ENCODE measurements around the gene S100A1. TPM values are rescaled to one million over a fixed set of nuclear protein-coding genes. Genes with fewer than 3 reads are reported as not detected.

The S100A1 gene
- total RNA-seq, 1 donor from 2014 or later: 1.3 TPM

GRCh38 chr1:153679337-153680119 is 51.3 kb downstream of the S100A1 start:
- peak; percentile 13 for TF ChIP-seq CTCF (IDR thresholded peaks at IDR 0.05; ENCODE audit: insufficient read depth, low read length, poor library complexity, severe bottlenecking)
- Histone ChIP-seq H3K4me3 (ENCODE audit: low read depth, low read length) (peak overlapping the region; percentile 52), H3K27me3 (ENCODE audit: control insufficient read depth, insufficient read depth, low read length) (peaks cover 32% of the 10 kb centered on the region), H3K36me3 (ENCODE audit: control insufficient read depth, insufficient read depth, low read length) (no peaks in the 10 kb centered on the region)
- no peak for DNase-seq (ENCODE audit: low read depth)

- TF ChIP-seq CTCF (IDR thresholded peaks at IDR 0.05; ENCODE audit: insufficient read depth, low read length, poor library complexity, severe bottlenecking): no peak
- Histone ChIP-seq H3K36me3 (ENCODE audit: control insufficient read depth, insufficient read depth, low read length) (no peaks in the 10 kb centered on the region), H3K4me3 (ENCODE audit: low read depth, low read length) (peak overlapping the region; percentile 52), H3K27me3 (ENCODE audit: control insufficient read depth, insufficient read depth, low read length) (peaks cover 32% of the 10 kb centered on the region)
- DNase-seq (ENCODE audit: low read depth): no peak
Measured at GRCh38 chr1:153680120-153680403, 51.8 kb downstream of the S100A1 start.

Other genes starting within 250 kb of the S100A1 start
- not detected in 2 replicates for gene S100A8, start 237.4 kb upstream of the S100A1 start, total RNA-seq
- not detected in 2 replicates for gene S100A7A, start 211.9 kb upstream of the S100A1 start, total RNA-seq
- gene S100A7, start 167.8 kb upstream of the S100A1 start, total RNA-seq: not detected in 2 replicates
- gene S100A6, start 92.4 kb upstream of the S100A1 start, total RNA-seq: 754 and 920 TPM in 2 replicates
- gene S100A5, start 87.5 kb upstream of the S100A1 start, total RNA-seq: 0.75 TPM in 1 of 2 replicates, not detected in the other
- gene S100A4, start 82.6 kb upstream of the S100A1 start, total RNA-seq: 2.7 and 7.1 TPM in 2 replicates
- gene S100A3, start 79.2 kb upstream of the S100A1 start, total RNA-seq: 5.8 and 12.0 TPM in 2 replicates
- gene S100A2, start 62.6 kb upstream of the S100A1 start, total RNA-seq: 16.1 and 27.5 TPM in 2 replicates
- gene S100A16, start 15.3 kb upstream of the S100A1 start, total RNA-seq: 480 and 499 TPM in 2 replicates
- gene S100A14, start 12.1 kb upstream of the S100A1 start, total RNA-seq: 4.2 and 4.4 TPM in 2 replicates
- gene S100A13, start 929 bp upstream of the S100A1 start, total RNA-seq: 171 and 183 TPM in 2 replicates
- gene CHTOP, start 5.6 kb downstream of the S100A1 start, total RNA-seq: 54.8 and 58.1 TPM in 2 replicates
- 61.0 and 65.0 TPM in 2 replicates for gene SNAPIN, start 30.3 kb downstream of the S100A1 start, total RNA-seq
- gene ILF2, start 42.6 kb downstream of the S100A1 start, total RNA-seq: 231 and 250 TPM in 2 replicates
- gene NPR1, start 50.3 kb downstream of the S100A1 start, total RNA-seq: 2.0 and 2.1 TPM in 2 replicates
- gene INTS3, start 99.6 kb downstream of the S100A1 start, total RNA-seq: 33.8 and 36.4 TPM in 2 replicates
- gene SLC27A3, start 147.0 kb downstream of the S100A1 start, total RNA-seq: 2.7 and 6.2 TPM in 2 replicates